Stomach smooth muscle (tissue), 2 donors: ENCODE data around the gene USP33.
"Not testable (repeated sequence)": the region's sequence is repeated elsewhere in the genome, so short reads cannot be mapped to it uniquely, and the experiment has no call there.

Experiments
- H3K27ac ChIP-seq: one replicate; pipeline ENCODE4 v1.7.0; 2013; ENCODE audit warnings: mild to moderate bottlenecking, low read length, inconsistent platforms
- H3K27me3 ChIP-seq, 2 donors: one replicate each; pipeline ENCODE4 v1.7.0; 2013; ENCODE audit warnings: low read length in 2 of 2; ENCODE audit not compliant: insufficient read depth in 2 of 2, control insufficient read depth in 1 of 2
- H3K36me3 ChIP-seq, 2 donors: one replicate each; pipeline ENCODE4 v1.7.0; 2013; ENCODE audit warnings: low read length in 2 of 2; ENCODE audit not compliant: control insufficient read depth in 2 of 2, insufficient read depth in 2 of 2
- H3K4me1 ChIP-seq: one replicate; pipeline ENCODE4 v1.7.0; 2013; ENCODE audit warnings: low read length; ENCODE audit not compliant: control insufficient read depth, insufficient read depth
- H3K4me3 ChIP-seq, 2 donors: one replicate each; pipeline ENCODE4 v1.7.0; 2013; ENCODE audit warnings: low read length in 2 of 2
- H3K9ac ChIP-seq, 2 donors: one replicate each; pipeline ENCODE4 v1.7.0; 2013; ENCODE audit warnings: low read length in 2 of 2, mild to moderate bottlenecking in 1 of 2
- H3K9me3 ChIP-seq, 2 donors: one replicate each; pipeline ENCODE4 v1.7.0; 2013; ENCODE audit warnings: low read length in 2 of 2; ENCODE audit not compliant: control insufficient read depth in 2 of 2
- donor health status: healthy.
- donor health status: Pancreatic carcinoma.

Gene USP33

DNA sequence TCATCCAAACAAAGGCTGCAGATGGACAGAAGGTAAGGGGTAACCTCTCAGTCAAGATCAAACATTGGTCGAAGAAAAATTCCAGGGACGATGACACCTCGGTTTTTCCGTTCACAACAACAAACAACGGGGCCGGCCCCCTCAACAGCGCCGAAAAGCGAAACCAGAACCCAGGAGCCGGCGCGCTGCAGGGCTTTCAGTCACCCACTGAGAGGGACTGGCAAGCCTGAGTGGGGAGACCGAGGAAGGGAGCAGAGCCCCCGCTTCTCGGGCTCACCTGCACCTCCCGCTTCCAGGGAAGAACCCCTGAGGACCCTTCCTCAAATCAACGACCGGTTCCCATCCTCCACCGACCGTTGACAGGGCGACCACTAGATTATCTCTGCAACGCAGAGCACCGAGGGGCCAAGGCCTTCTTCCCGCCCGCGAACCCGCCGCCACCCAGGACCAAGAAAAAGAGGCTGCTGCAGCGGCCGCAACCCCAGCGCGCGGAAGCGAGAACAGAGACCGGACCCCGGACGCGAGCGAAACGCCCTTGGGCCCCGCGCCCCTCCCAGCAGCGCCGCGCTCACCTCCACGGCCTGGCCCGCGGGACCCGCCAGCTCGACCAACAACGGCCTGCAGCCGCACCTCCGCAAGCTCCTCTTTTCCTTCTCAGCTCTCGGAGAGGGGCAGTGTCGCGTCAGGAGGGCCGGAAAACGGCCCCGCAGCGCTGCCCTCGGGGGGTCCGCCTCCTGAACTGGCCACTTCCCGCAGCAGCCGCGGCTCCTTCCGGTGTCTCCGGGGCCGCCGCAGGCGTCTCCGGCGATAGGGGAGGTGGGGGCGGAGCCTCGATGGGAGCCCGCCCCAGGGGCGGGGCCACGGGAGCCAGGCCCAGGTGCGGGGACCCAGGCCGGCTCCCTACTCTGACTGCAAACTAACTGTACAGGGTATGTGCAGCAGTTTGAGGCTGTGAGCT, at the start of gene USP33:
Gene USP33 (minus strand): TSS at position 782 of the 958 bp plus-strand sequence. CDS start 18,155 bp downstream, outside the sequence.
- H3K36me3 ChIP-seq: no peaks in the 10 kb centered on the region
- no peaks in the 10 kb centered on the region for H3K9me3 ChIP-seq
- peak within 1 kb of the TSS; percentile 56 to 66 for H3K9ac ChIP-seq
- H3K4me3 ChIP-seq: peak within 1 kb of the TSS; percentile 72 to 88
- H3K27ac ChIP-seq: peak within 1 kb of the TSS; percentile 33
- no peaks in the 10 kb centered on the region for H3K27me3 ChIP-seq
- no peaks in the 10 kb centered on the region for H3K4me1 ChIP-seq

DNA sequence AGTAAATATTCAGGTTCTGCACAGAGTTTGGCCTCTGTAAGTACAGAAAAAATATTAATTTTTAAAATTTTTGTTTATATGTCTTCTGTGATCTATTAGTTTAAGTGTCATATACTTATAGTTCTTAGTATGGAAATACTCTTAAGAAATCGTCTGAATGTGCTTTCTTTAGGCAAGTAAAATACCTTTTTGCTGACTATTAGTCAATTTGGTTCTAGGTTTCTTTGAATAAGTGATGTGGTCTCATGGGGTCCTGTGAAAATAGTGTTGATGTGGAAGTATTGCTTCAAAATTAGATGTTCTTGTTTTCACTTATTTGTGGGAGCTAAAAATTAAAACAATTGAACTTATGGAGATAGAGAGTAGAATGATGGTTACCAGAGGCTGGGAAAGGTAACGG, 43.7 kb upstream of the USP33 start:
- Histone ChIP-seq H3K27me3 (no peaks in the 10 kb centered on the region), H3K9ac (no peak overlapping the region), H3K27ac (no peak overlapping the region), H3K36me3 (peaks cover 5 to 16% of the 10 kb centered on the region in 2 donors), H3K4me3 (no peak overlapping the region), H3K9me3 (no peaks in the 10 kb centered on the region), H3K4me1 (no peaks in the 10 kb centered on the region)

DNA sequence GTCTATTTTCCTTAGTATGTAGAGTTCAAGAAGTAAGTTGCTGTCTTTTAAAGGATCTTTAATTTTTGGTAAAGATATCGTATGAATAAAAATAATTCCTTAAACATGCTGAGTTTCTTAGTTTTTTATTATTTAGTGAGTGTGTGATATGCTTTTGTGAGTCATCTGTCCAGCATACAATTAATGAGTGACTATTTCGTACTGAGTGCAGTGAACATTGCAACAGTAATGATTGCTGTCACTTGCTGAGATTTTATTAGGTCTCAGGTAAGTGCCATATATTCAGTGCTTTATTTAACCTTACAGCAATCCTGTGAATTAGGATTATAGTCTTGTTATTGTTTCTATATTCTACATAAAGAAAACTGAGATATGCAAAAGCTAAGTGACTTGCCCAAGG, 42.4 kb upstream of the USP33 start:
- no peak overlapping the region for H3K9ac ChIP-seq
- peaks cover 0 to 11% of the 10 kb centered on the region in 2 donors for H3K36me3 ChIP-seq
- H3K27ac ChIP-seq: no peak overlapping the region
- no peaks in the 10 kb centered on the region for H3K4me1 ChIP-seq
- no peaks in the 10 kb centered on the region for H3K27me3 ChIP-seq
- no peaks in the 10 kb centered on the region for H3K9me3 ChIP-seq
- H3K4me3 ChIP-seq: no peak overlapping the region

GRCh38 chr1:77797991-77798390, 38.3 kb upstream of the USP33 start:
- H3K9ac ChIP-seq: no peak overlapping the region
- H3K4me1 ChIP-seq: no peaks in the 10 kb centered on the region
- no peaks in the 10 kb centered on the region for H3K9me3 ChIP-seq
- H3K27me3 ChIP-seq: no peaks in the 10 kb centered on the region
- no peak overlapping the region for H3K4me3 ChIP-seq
- peaks cover 4 to 11% of the 10 kb centered on the region in 2 donors for H3K36me3 ChIP-seq
- no peak overlapping the region for H3K27ac ChIP-seq

- peaks cover 4% of the 10 kb centered on the region in 2 donors for H3K36me3 ChIP-seq
- H3K27ac ChIP-seq: no peak overlapping the region
- no peaks in the 10 kb centered on the region for H3K27me3 ChIP-seq
- H3K4me3 ChIP-seq: no peak overlapping the region
- H3K4me1 ChIP-seq: no peaks in the 10 kb centered on the region
- no peaks in the 10 kb centered on the region for H3K9me3 ChIP-seq
- no peak overlapping the region for H3K9ac ChIP-seq
Measured at GRCh38 chr1:77796695-77797405, 37.2 kb upstream of the USP33 start.

DNA sequence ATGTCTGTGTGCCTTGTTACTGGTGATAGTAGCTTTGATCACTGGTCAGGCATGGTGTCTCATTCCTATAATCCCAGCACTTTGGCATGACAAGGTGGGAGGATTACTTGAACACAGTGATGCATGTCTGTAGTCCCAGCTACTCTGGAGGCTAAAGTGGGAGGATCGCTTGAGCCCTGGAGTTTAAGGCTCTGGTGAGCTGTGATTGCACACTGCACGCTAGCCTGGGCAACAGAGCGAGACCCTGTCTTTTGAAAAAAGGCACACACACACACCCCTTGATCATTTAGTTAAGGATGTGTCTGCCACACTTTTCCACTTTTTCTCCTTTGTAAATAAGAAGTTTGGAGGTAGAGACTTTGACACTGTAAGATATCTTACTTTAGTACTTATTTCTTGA, 34.9 kb upstream of the USP33 start:
- H3K27me3 ChIP-seq: no peaks in the 10 kb centered on the region

GRCh38 chr1:77786093-77786741, 26.6 kb upstream of the USP33 start:
- H3K27me3 ChIP-seq, H3K9me3 ChIP-seq, H3K4me3 ChIP-seq, H3K27ac ChIP-seq, H3K4me1 ChIP-seq, H3K9ac ChIP-seq: not testable (repeated sequence)
- H3K36me3 ChIP-seq: peaks cover 6 to 14% of the 10 kb centered on the region in 2 donors

More for the DNA sequence above, 34.9 kb upstream of the USP33 start:
- Histone ChIP-seq H3K27ac (no peak overlapping the region), H3K4me1 (no peaks in the 10 kb centered on the region), H3K9me3 (no peaks in the 10 kb centered on the region), H3K9ac (no peak overlapping the region), H3K4me3 (no peak overlapping the region), H3K36me3 (peaks cover 4% of the 10 kb centered on the region in 2 donors)

DNA sequence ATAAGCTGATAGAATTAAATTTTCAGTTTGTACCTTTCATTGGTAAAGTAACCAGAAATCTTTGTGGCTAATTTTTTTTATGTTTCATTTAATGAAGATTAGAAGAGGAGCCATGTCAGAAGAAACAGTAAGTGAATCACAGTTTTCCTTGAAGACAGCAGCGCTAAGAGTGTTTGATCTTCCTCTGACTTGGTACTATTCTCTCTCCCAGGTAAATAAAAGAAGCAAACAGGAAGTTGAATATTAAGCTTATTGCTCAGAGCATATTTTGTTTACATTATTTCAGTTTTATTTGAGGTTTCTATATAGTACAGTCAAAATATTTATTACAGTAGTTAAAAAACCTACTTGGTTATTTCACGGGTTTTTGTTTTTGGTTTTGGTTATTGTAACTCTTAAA, 23.5 kb upstream of the USP33 start:
- no peak overlapping the region for H3K9ac ChIP-seq
- peaks cover 3 to 10% of the 10 kb centered on the region in 2 donors for H3K36me3 ChIP-seq
- H3K27ac ChIP-seq: no peak overlapping the region

DNA sequence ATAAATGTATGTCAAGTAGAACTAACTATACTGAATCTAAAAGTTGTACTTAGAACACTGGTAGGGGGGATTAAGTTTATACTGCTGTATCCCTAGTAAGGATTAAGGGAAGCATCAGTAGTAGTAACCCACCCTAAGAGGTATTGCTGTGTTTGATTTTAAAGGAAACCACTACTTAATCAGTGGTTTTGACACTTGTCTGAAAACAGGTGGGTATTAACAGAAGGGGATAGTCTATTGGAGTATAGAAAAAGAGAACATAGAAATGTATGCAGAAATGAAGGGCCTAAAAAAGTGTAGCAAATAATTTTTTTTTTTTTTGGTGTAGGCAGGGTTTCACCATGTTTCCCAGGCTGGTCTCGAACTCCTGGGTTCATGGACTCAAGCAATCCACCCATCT, 22.0 kb upstream of the USP33 start:
- Histone ChIP-seq H3K36me3 (peaks cover 3 to 9% of the 10 kb centered on the region in 2 donors), H3K27me3 (no peaks in the 10 kb centered on the region), H3K4me3 (no peak overlapping the region), H3K27ac (no peak overlapping the region), H3K9me3 (no peaks in the 10 kb centered on the region), H3K4me1 (no peaks in the 10 kb centered on the region), H3K9ac (no peak overlapping the region)

More for the DNA sequence above, 23.5 kb upstream of the USP33 start:
- no peaks in the 10 kb centered on the region for H3K27me3 ChIP-seq
- no peaks in the 10 kb centered on the region for H3K4me1 ChIP-seq
- no peak overlapping the region for H3K4me3 ChIP-seq
- H3K9me3 ChIP-seq: no peaks in the 10 kb centered on the region

DNA sequence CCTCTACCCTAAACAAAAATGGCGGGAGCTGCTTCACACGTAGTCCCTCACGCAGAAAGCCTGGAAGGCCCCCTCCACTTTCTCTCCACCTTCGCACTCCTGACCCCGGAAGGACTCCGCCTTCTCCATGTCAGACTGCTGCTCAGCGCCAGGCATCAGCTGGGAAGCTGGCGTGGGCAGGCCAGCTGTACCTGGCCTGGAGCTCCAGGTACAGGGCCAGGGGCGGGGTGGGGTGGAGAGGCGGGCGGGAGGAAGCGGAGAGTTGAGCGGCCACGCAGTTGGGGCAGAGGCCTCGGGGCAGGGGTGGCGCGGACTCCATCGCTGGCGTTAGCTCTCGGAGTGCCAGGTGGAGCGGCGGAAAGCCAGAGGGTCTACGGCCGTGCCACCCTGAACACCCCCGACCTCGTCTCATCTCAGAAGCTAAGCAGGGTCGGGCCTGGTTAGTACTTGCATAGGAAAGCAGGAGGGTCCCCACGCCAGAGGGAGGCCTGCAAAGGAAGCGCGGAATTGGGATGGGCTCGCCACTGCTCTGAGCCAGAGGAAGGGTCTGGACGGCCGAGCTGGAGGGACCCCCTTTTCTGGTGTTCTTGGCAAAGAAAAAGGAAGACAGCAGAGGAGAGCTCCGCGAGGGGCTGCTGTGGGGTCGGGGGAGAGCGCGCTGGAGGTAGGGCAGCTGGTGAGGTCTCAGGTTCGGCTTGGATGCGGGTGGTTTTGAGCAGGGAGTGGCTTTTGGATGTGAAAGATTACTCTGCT, 20.1 kb upstream of the USP33 start, which contains the start of gene MIGA1:
Gene MIGA1 (plus strand): TSS at position 121 of the 753 bp plus-strand sequence. CDS start 3,604 bp downstream, outside the sequence.
- peak within 1 kb of the TSS; percentile 37 for H3K27ac ChIP-seq
- no peaks in the 10 kb centered on the region for H3K27me3 ChIP-seq
- H3K4me3 ChIP-seq: peak within 1 kb of the TSS; percentile 96
- H3K4me1 ChIP-seq: no peaks in the 10 kb centered on the region
- H3K9me3 ChIP-seq: no peaks in the 10 kb centered on the region
- H3K36me3 ChIP-seq: peaks cover 3 to 8% of the 10 kb centered on the region in 2 donors
- H3K9ac ChIP-seq: peak within 1 kb of the TSS; percentile 75 to 81
